Cardiac fibroblast (primary cell): ENCODE results near the gene INSRR.

Source experiments
- DNase-seq, 2 donors: peaks; one replicate each; pipeline versions ENCODE4 v3.0.0 to v3.0.0-alpha.2; 2010; ENCODE audit warnings: low read depth in 2 of 2
- H3K4me3 ChIP-seq, 2 donors: replicated peaks in 1 of 2; 1 replicate in 1 of 2; 2 replicates in 1 of 2; pipeline ENCODE4 v1.5.1; 2011; ENCODE audit warnings: low read depth in 2 of 2, low read length in 2 of 2, mild to moderate bottlenecking in 2 of 2, moderate library complexity in 1 of 2
- CTCF ChIP-seq: IDR thresholded peaks from one replicate; pipeline ENCODE4 v1.5.1; 2011; ENCODE audit warnings: low read depth, mild to moderate bottlenecking, low read length, inconsistent platforms

The INSRR gene

GRCh38 chr1:156826630-156827029, 32.3 kb downstream of the INSRR start:
- DNase-seq, result peak in 1 of 2 donors; percentile 30
- no peak for TF ChIP-seq CTCF
- no peak overlapping the region for H3K4me3 ChIP-seq

GRCh38 chr1:156823210-156823790, 35.6 kb downstream of the INSRR start:
- H3K4me3 ChIP-seq, result no peak overlapping the region

GRCh38 chr1:156822680-156823079, 36.2 kb downstream of the INSRR start:
- no peak overlapping the region for H3K4me3 ChIP-seq
- no peak for DNase-seq
- TF ChIP-seq CTCF, result no peak

More at GRCh38 chr1:156823210-156823790, 35.6 kb downstream of the INSRR start:
- DNase-seq, result peak in 1 of 2 donors; percentile 20
- TF ChIP-seq CTCF, result no peak

- no peak overlapping the region for H3K4me3 ChIP-seq
- peak; percentile 39 for DNase-seq
- no peak for TF ChIP-seq CTCF
Measured at GRCh38 chr1:156821801-156822200, 37.1 kb downstream of the INSRR start.

GRCh38 chr1:156816561-156817328, 42.2 kb downstream of the INSRR start, which contains the start of gene SH2D2A:
Gene SH2D2A, minus strand, starts transcription at chr1:156816848. Its CDS starts 140 bp downstream, at chr1:156816708.
- DNase-seq, result peak; percentile 67 to 72
- TF ChIP-seq CTCF, result no peak
- no peak within 1 kb of the TSS for H3K4me3 ChIP-seq

- TF ChIP-seq CTCF, result no peak
- no peak for DNase-seq
- no peak overlapping the region for H3K4me3 ChIP-seq
Measured at GRCh38 chr1:156815961-156816422, 42.9 kb downstream of the INSRR start.
